ENCODE measurements around the gene TMEM144.

The TMEM144 gene

DNA sequence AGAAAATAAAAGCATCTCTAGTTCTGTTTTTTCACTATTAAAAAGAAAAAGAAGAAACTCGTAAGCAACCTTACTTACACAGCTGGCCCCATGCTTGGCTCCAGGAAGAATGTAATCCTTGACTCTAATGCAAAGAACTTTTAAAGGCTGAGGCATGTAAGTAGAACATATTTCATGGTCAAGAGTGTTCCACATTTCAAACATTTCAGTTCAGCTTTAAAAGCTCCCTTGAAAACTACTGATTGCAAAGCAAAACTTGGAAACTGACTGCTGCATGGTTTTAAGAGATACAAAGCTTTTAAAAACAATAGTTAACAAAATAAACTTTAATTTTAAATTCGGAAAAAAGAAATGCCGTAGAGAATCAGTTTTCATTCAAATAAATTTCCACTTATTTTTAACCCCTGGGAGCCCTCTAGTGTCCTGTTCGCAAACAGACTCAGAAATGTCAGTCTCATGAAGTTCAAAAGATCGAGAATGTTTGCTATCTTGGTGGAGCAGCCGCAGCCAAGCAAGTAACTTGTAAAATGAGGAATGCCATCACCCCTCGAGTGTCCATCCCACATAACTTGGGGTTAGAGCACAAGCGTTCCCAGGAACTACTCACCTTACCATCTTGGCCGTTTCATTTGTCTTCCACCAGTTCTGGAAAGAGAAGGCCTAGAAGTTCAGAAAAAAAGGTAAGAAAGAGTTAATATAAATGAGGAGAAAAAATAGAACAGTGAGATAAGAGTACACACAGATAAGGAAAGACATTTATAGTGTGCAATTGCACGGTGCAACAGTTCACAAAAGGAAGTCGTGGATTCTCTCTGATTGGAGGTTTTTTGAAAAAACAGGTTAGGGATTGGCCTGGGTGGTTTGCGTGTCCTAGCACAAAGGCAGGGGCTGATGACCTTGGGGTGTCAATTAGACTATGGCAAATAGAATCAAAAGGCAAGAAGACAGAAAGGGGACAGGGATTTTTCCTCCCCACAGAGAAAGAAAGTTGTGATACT lies 37.7 kb upstream of the TMEM144 start, which contains the start of gene GASK1B:
TSS of gene GASK1B (minus strand) at position 765 of the 998 bp plus-strand sequence. CDS start 1,650 bp downstream, outside the sequence.
- Histone ChIP-seq H3K27me3 (ENCODE audit: control insufficient read depth in 1 of 2, insufficient read depth in 1 of 2, low read length in 2 of 2) (no peaks in the 10 kb centered on the region), H2AK5ac (ENCODE audit: low read length, severe bottlenecking) (peak within 1 kb of the TSS; percentile 74), H3K4me2 (ENCODE audit: low read length, poor library complexity, severe bottlenecking) (peak within 1 kb of the TSS; percentile 36), H2BK5ac (ENCODE audit: low read depth, low read length, poor library complexity, severe bottlenecking) (no peak within 1 kb of the TSS), H3K36me3 (ENCODE audit: control insufficient read depth in 1 of 2, insufficient read depth in 2 of 2, low read depth in 1 of 2, low read length in 2 of 2) (peaks cover 8 to 10% of the 10 kb centered on the region in 2 experiments), H3K9me3 (ENCODE audit: control insufficient read depth, low read length) (no peaks in the 10 kb centered on the region), H3K14ac (ENCODE audit: low read length in 2 of 2) (no peak within 1 kb of the TSS), H3K4me1 (ENCODE audit: control insufficient read depth, insufficient read depth, low read depth, low read length) (peaks cover 12% of the 10 kb centered on the region), H3K4ac (ENCODE audit: low read depth in 1 of 2, low read length in 2 of 2) (no peak within 1 kb of the TSS), H3K18ac (ENCODE audit: low read depth in 1 of 2, low read length in 2 of 2) (peak within 1 kb of the TSS in 1 of 2 experiments; percentile 54), H3K27ac (ENCODE audit: low read length, poor library complexity, severe bottlenecking) (peak within 1 kb of the TSS; percentile 69), H4K91ac (ENCODE audit: low read length) (no peak within 1 kb of the TSS), H2BK12ac (ENCODE audit: low read length in 2 of 2) (peak within 1 kb of the TSS; percentile 51 to 56), H2BK15ac (ENCODE audit: low read depth, poor library complexity, severe bottlenecking) (no peak within 1 kb of the TSS), H2AFZ (ENCODE audit: low read depth, low read length) (no peak within 1 kb of the TSS), H3K4me3 (ENCODE audit: insufficient read depth in 1 of 2, low read depth in 1 of 2, low read length in 2 of 2) (peak within 1 kb of the TSS in 1 of 2 experiments; percentile 94), H3K9ac (ENCODE audit: low read length) (peak within 1 kb of the TSS; percentile 93), H3K23ac (ENCODE audit: low read length in 2 of 2) (no peak within 1 kb of the TSS), H2BK120ac (ENCODE audit: low read depth, low read length) (no peak within 1 kb of the TSS), H3K79me1 (replicated peaks; ENCODE audit: low read length, poor library complexity, severe bottlenecking) (peaks cover 12% of the 10 kb centered on the region), H4K8ac (ENCODE audit: low read length) (no peak within 1 kb of the TSS)
- 17% methylated on average over 9 of the region's 12 CpGs for WGBS
- peak; percentile 72 for DNase-seq

- DNase-seq: no peak
- no peak overlapping the region for H3K23ac ChIP-seq (ENCODE audit: low read length in 2 of 2)
- no peak overlapping the region for H2BK15ac ChIP-seq (ENCODE audit: low read depth, poor library complexity, severe bottlenecking)
- H3K27ac ChIP-seq (ENCODE audit: low read length, poor library complexity, severe bottlenecking): no peak overlapping the region
- no peaks in the 10 kb centered on the region for H3K27me3 ChIP-seq (ENCODE audit: control insufficient read depth in 1 of 2, insufficient read depth in 1 of 2, low read length in 2 of 2)
- no peak overlapping the region for H2BK5ac ChIP-seq (ENCODE audit: low read depth, low read length, poor library complexity, severe bottlenecking)
- H2BK120ac ChIP-seq (ENCODE audit: low read depth, low read length): no peak overlapping the region
- H3K14ac ChIP-seq (ENCODE audit: low read length in 2 of 2): no peak overlapping the region
- H3K4ac ChIP-seq (ENCODE audit: low read depth in 1 of 2, low read length in 2 of 2): no peak overlapping the region
- H3K4me2 ChIP-seq (ENCODE audit: low read length, poor library complexity, severe bottlenecking): no peak overlapping the region
- peaks cover 0 to 1% of the 10 kb centered on the region in 2 experiments for H3K36me3 ChIP-seq (ENCODE audit: control insufficient read depth in 1 of 2, insufficient read depth in 2 of 2, low read depth in 1 of 2, low read length in 2 of 2)
- H2AFZ ChIP-seq (ENCODE audit: low read depth, low read length): no peak overlapping the region
- no peak overlapping the region for H2AK5ac ChIP-seq (ENCODE audit: low read length, severe bottlenecking)
- no peak overlapping the region for H2BK12ac ChIP-seq (ENCODE audit: low read length in 2 of 2)
- WGBS: 92% methylated on average over 2 of the region's 2 CpGs
- peaks cover under 1% of the 10 kb centered on the region for H3K79me1 ChIP-seq (replicated peaks; ENCODE audit: low read length, poor library complexity, severe bottlenecking)
- H3K18ac ChIP-seq (ENCODE audit: low read depth in 1 of 2, low read length in 2 of 2): no peak overlapping the region
- H4K91ac ChIP-seq (ENCODE audit: low read length): no peak overlapping the region
- H3K4me1 ChIP-seq (ENCODE audit: control insufficient read depth, insufficient read depth, low read depth, low read length): peaks cover 4% of the 10 kb centered on the region
- no peak overlapping the region for H4K8ac ChIP-seq (ENCODE audit: low read length)
- H3K4me3 ChIP-seq (ENCODE audit: insufficient read depth in 1 of 2, low read depth in 1 of 2, low read length in 2 of 2): no peak overlapping the region
- H3K9me3 ChIP-seq (ENCODE audit: control insufficient read depth, low read length): no peaks in the 10 kb centered on the region
- H3K9ac ChIP-seq (ENCODE audit: low read length): no peak overlapping the region
Measured at GRCh38 chr4:158176108-158176507, 34.2 kb upstream of the TMEM144 start.

DNA sequence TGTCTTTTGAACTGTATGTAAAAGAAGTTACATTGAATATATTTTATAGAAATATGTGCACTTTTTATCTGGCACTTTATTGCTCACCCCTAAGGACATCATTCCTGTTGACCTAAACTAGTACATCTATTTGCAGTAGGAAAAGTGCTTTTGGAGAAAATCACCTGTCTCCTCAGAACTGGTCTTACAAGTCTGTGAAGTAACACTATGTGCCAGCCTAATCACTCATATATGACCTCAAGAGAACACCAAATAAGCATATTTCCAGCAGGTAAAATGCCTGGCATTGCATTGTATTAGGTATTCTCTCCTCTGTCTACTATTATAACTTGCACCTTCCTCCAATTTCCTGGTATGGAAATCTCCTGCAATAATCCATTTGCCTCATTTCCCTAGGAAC lies 33.5 kb upstream of the TMEM144 start:
- Histone ChIP-seq H3K4me2 (ENCODE audit: low read length, poor library complexity, severe bottlenecking) (no peak overlapping the region), H2BK12ac (ENCODE audit: low read length in 2 of 2) (no peak overlapping the region), H3K27me3 (ENCODE audit: control insufficient read depth in 1 of 2, insufficient read depth in 1 of 2, low read length in 2 of 2) (no peaks in the 10 kb centered on the region), H4K91ac (ENCODE audit: low read length) (no peak overlapping the region), H3K36me3 (ENCODE audit: control insufficient read depth in 1 of 2, insufficient read depth in 2 of 2, low read depth in 1 of 2, low read length in 2 of 2) (no peaks in the 10 kb centered on the region), H3K9ac (ENCODE audit: low read length) (no peak overlapping the region), H3K9me3 (ENCODE audit: control insufficient read depth, low read length) (no peaks in the 10 kb centered on the region), H3K4me3 (ENCODE audit: insufficient read depth in 1 of 2, low read depth in 1 of 2, low read length in 2 of 2) (no peak overlapping the region), H3K18ac (ENCODE audit: low read depth in 1 of 2, low read length in 2 of 2) (no peak overlapping the region), H3K79me1 (replicated peaks; ENCODE audit: low read length, poor library complexity, severe bottlenecking) (no peaks in the 10 kb centered on the region), H2AFZ (ENCODE audit: low read depth, low read length) (no peak overlapping the region), H3K23ac (ENCODE audit: low read length in 2 of 2) (no peak overlapping the region), H3K4ac (ENCODE audit: low read depth in 1 of 2, low read length in 2 of 2) (no peak overlapping the region), H2AK5ac (ENCODE audit: low read length, severe bottlenecking) (no peak overlapping the region), H2BK5ac (ENCODE audit: low read depth, low read length, poor library complexity, severe bottlenecking) (no peak overlapping the region), H3K14ac (ENCODE audit: low read length in 2 of 2) (no peak overlapping the region), H3K27ac (ENCODE audit: low read length, poor library complexity, severe bottlenecking) (no peak overlapping the region), H2BK15ac (ENCODE audit: low read depth, poor library complexity, severe bottlenecking) (no peak overlapping the region), H4K8ac (ENCODE audit: low read length) (no peak overlapping the region), H2BK120ac (ENCODE audit: low read depth, low read length) (no peak overlapping the region), H3K4me1 (ENCODE audit: control insufficient read depth, insufficient read depth, low read depth, low read length) (peaks cover 1% of the 10 kb centered on the region)
- DNase-seq: no peak

GRCh38 chr4:158179465-158179864 lies 30.8 kb upstream of the TMEM144 start:
- H3K9me3 ChIP-seq (ENCODE audit: control insufficient read depth, low read length): no peaks in the 10 kb centered on the region
- no peak overlapping the region for H3K23ac ChIP-seq (ENCODE audit: low read length in 2 of 2)
- DNase-seq: no peak
- H2BK120ac ChIP-seq (ENCODE audit: low read depth, low read length): no peak overlapping the region
- H3K14ac ChIP-seq (ENCODE audit: low read length in 2 of 2): no peak overlapping the region
- no peaks in the 10 kb centered on the region for H3K79me1 ChIP-seq (replicated peaks; ENCODE audit: low read length, poor library complexity, severe bottlenecking)
- H2BK5ac ChIP-seq (ENCODE audit: low read depth, low read length, poor library complexity, severe bottlenecking): no peak overlapping the region
- no peak overlapping the region for H3K18ac ChIP-seq (ENCODE audit: low read depth in 1 of 2, low read length in 2 of 2)
- H3K4ac ChIP-seq (ENCODE audit: low read depth in 1 of 2, low read length in 2 of 2): no peak overlapping the region
- no peak overlapping the region for H3K27ac ChIP-seq (ENCODE audit: low read length, poor library complexity, severe bottlenecking)
- no peak overlapping the region for H3K4me3 ChIP-seq (ENCODE audit: insufficient read depth in 1 of 2, low read depth in 1 of 2, low read length in 2 of 2)
- H4K8ac ChIP-seq (ENCODE audit: low read length): no peak overlapping the region
- no peak overlapping the region for H2BK12ac ChIP-seq (ENCODE audit: low read length in 2 of 2)
- no peaks in the 10 kb centered on the region for H3K27me3 ChIP-seq (ENCODE audit: control insufficient read depth in 1 of 2, insufficient read depth in 1 of 2, low read length in 2 of 2)
- WGBS: no CpG with 5 or more reads among the region's 3 CpGs
- H2AK5ac ChIP-seq (ENCODE audit: low read length, severe bottlenecking): no peak overlapping the region
- no peak overlapping the region for H2BK15ac ChIP-seq (ENCODE audit: low read depth, poor library complexity, severe bottlenecking)
- H3K36me3 ChIP-seq (ENCODE audit: control insufficient read depth in 1 of 2, insufficient read depth in 2 of 2, low read depth in 1 of 2, low read length in 2 of 2): no peaks in the 10 kb centered on the region
- no peak overlapping the region for H4K91ac ChIP-seq (ENCODE audit: low read length)
- peaks cover 1% of the 10 kb centered on the region for H3K4me1 ChIP-seq (ENCODE audit: control insufficient read depth, insufficient read depth, low read depth, low read length)
- H3K9ac ChIP-seq (ENCODE audit: low read length): no peak overlapping the region
- H2AFZ ChIP-seq (ENCODE audit: low read depth, low read length): no peak overlapping the region
- H3K4me2 ChIP-seq (ENCODE audit: low read length, poor library complexity, severe bottlenecking): no peak overlapping the region
